ENCODE measurements around the gene SLC1A5.
"Not testable (repeated sequence)": the region's sequence is repeated elsewhere in the genome, so short reads cannot be mapped to it uniquely, and the experiment has no call there.

The SLC1A5 gene

DNA sequence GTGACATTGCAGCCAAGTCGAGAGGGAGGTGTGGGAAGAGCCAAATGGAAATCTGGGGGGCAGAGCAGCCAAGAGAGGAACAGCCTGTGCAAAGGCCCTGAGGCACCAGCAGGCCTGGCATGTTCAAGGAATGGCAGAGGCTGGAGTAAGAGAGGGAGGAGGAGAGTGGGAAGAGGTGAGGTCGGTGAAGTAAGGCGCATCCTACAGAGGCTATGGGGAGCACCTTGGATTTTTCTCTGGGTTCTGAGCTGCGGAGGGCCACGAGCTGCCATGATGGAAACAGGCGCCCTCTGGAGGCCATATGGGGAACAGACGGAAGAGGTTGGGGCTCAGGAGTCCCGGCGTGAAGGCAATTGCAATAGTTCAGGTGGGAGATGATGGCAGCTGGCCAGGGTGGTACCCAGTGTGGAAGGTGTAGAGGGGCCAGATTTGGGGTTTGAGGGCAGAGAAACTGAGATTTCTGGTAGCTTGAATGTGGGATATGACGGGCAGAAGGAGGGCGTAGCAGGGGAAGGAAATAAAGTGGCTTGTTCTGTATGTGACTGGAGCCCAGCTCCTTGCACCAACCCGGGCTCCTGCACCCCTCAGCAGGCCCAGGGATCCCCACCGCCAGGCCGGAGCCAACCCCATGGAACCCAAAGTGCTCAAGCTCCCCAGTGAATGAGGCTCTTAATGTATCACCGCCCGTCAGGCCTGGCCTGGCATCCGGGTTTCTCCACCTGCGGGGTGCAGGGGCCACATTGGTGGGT lies 21.7 kb downstream of the SLC1A5 start:
- peak in 2 of 4 experiments; percentile 29 to 34 for DNase-seq

DNA sequence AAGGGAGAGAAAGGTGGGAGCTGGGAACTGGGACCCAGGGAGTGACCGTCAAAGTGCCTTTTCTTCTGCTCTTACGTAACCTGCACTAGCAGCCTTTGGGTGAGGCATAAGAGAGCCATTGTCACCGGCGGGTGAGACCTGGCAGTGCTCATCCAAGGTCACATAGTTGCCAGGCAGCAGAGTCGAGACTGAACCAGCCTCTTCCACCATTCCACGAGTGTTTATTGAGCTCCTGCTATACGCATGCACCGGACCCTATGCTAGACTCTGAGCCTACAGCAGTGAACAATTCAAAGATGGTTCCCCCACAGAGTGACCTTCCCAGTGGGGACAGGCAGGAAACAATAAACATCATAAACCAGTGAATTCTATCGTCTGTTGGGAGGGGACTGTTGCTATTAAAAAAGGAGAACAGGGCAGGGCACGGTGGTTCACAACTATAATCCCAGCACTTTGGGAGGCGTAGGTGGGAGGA lies 23.5 kb downstream of the SLC1A5 start:
- no peak for DNase-seq

DNA sequence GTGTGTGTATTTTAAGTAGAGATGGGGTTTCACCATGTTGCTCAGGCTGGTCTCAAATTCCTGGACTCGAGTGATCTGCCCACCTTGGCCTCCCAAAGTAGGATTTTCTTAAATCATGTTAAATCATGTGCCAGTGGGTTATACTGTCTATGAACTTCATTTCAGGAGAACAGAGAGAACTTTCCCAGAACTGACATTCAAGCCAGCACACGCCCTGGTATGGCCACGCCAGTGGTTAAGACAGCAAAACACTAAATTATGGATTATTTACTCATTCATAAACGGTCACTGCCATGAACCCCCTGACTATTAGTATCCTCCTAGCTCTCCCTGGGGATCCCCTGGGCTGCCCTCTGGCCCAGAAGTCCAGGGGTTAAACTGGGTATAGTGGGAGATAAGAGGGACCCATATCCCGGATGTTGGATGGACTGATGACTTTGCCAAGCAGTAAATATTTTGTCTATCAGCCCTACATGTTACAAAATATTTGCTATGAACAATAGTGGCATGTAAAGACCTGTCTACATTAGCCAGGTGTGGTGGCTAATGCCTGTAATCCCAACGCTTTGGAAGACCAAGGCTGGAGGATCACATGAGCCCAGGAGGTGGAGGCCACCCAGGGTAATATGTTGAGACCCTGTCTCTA lies 26.0 kb downstream of the SLC1A5 start:
- DNase-seq: no peak

GRCh38 chr19:46761418-46761831 lies 27.0 kb downstream of the SLC1A5 start:
- DNase-seq: no peak

DNA sequence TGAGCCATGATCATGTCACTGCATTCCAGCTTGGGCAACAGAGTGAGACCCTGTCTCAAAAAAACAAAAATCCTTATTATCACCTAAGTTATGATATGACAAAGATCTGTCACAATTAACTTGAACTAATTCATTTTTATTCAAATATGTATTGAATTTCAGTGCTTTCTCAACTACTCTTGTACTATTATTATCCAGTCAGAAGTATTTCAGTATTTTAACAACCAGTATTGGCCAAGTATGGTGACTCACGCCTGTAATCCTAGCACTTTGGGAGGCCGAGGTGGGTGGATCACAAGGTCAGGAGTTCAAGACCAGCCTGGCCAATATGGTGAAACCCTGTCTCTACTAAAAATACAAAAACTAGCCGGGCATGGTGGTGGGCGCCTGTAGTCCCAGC lies 27.5 kb downstream of the SLC1A5 start:
- DNase-seq: not testable (repeated sequence)

DNA sequence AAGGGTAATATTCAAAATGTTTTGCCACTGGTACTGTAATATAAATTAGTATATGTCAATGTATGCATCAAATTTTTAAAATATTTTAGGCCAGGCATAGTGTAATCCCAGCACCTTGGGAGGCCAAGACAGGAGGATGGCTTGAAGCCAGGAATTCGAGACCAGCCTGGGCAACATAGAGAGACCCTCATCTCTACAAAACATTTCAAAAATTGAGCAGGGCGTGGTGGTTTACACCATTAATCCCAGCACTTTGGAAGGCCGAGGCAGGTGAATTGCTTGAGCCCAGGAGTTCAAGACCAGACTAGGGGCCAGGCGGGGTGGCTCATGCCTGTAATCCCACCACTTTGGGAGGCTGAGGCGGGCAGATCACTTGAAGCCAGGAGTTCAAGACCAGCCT lies 28.0 kb downstream of the SLC1A5 start:
- no peak for DNase-seq

- DNase-seq: no peak
These were observed 28.5 kb downstream of the SLC1A5 start for GRCh38 chr19:46759817-46760333.

DNA sequence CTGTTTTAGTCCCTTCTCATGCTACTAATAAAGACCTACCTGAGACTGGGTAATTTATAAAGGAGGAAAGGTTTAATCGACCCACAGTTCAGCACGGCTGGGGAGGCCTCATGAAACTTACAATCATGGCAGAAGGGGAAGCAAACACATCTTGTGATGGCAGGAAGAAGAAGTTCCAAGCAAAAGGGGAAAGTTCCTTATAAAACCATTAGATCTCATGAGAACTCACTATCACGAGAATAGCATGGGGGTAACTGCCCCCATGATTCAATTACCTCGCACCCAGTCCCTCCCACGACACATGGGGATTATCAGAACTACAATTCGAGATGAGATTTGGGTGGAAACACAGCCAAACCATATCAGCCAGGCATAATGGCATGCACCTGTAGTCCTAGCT lies 29.2 kb downstream of the SLC1A5 start:
- no peak for DNase-seq

- DNase-seq: no peak
These were observed 31.9 kb downstream of the SLC1A5 start for GRCh38 chr19:46756544-46756888.

DNA sequence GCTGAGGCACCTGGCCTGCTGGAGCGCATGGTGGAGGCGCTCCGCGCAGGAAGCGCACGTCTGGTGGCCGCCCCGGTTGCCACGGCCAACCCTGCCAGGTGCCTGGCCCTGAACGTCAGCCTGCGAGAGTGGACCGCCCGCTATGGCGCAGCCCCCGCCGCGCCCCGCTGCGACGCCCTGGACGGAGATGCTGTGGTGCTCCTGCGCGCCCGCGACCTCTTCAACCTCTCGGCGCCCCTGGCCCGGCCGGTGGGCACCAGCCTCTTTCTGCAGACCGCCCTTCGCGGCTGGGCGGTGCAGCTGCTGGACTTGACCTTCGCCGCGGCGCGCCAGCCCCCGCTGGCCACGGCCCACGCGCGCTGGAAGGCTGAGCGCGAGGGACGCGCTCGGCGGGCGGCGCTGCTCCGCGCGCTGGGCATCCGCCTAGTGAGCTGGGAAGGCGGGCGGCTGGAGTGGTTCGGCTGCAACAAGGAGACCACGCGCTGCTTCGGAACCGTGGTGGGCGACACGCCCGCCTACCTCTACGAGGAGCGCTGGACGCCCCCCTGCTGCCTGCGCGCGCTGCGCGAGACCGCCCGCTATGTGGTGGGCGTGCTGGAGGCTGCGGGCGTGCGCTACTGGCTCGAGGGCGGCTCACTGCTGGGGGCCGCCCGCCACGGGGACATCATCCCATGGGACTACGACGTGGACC lies 32.4 kb downstream of the SLC1A5 start:
- no peak for DNase-seq

GRCh38 chr19:46755077-46755852 lies 33.1 kb downstream of the SLC1A5 start:
- DNase-seq: no peak

DNA sequence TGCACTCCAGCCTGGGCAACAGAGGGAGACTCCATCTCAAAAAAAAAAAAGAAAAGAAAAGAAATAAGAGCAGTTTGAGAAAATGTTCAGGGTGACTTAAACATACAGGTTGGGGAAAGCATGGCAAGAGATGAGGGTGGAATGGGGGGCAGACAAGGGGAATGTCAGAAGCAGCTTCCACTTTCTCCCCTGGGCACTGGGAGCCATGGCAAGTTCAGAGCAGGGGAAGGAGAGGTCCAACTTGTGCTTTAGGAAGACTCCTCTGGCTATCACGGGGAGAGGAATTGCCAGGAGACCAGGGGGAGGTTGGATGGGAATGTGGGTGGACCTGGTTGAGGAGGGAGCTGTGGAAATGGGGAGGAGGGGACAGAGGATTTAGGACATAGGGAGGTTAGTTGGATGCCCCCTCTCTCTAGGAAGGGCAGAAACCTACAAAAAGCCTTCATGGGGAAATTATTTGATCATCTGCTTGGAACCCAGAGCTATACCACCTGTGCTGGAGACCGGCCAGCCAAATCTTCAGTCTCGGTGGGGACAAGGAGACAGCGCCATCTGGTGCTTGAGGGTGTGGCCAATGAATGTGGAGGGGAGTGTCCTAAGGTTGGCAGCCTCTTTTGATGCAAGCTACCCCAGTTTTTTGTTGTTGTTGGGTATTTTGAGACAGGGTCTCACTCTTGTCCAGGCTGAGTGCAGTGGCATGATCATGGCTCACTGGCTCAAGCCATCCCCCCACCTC lies 34.8 kb downstream of the SLC1A5 start:
- peak in 3 of 4 experiments; percentile 28 to 48 (median 32) for DNase-seq

DNA sequence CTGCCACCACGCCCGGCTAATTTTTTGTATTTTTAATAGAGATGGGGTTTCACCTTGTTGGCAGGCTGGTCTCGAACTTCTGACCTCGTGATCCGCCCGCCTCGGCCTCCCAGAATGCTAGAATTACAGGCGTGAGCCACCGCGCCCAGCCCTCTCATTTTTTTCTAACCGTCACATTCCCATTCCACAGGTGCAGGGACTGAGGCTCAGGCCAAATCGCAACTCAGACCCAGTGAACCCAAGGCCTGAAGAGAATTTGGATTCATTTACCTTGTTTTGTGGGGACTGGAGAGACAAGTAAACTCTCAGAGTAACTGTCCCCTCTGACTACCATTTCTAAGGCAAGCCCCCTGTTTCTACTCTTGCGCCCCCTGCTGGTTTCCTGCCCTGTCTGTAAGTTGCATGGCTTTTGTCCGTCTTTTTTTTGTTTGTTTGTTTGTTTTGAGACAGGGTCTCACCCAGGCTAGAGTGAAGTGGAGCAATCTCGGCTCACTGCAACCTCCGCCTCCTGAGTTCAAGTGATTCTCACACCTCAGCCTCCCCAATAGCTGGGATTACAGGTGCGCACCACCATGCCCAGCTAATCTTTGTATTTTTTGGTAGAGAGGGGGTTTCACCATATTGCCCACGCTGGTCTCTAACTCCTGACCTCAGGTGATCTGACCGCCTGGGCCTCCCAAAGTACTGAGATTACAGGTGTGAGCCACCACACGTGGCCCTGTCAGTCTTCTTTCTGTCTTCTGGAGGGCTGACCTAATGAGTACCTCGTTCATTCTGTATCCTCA lies 39.9 kb downstream of the SLC1A5 start:
- peak; percentile 41 to 70 (median 57) for DNase-seq

GRCh38 chr19:46746281-46747057 lies 41.9 kb downstream of the SLC1A5 start, which contains the start of gene STRN4:
TSS of gene STRN4 (minus strand) at chr19:46746450. CDS start at chr19:46746430, 20 bp downstream.
- DNase-seq: peak; percentile 12 to 52 (median 34)

DNA sequence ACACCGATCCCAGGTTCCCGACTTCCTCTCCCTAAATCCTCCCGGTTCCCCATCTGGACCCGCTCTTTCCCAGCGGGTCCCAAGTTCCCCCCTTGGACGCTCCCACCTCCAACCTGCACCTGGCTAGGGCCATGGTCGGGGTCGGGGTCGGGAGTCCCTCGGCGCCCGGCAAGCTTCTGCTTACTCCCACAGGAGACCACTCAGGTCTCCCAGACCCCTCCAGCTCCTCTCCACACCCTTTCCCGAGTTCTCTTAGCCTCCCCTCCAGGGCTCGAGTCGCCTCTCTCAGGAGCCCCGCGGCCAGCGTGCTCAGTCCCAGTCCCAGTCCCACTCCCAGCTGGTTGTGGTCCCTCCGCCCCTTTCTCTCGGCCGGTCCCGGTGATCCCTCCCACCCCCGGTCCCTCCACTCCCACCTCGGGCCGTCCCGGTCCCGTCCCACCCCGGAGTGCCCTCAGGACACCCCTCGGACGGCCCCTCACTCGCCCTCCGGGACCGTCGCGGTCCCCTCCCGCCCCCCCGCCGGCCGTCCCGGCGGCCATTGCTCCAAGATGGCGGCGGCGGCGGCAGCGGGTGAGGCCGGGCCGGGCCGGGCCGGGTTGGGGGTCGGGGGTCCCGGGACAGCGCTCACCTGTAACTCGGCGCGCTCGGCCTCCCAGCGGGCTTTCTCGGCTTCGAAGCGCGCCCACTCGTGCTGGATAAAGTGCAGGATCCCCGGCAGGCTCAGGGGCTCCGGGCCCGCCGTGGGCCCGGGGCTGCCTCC lies 42.7 kb downstream of the SLC1A5 start, which contains the start of gene FKRP:
TSS of gene FKRP (plus strand) at position 537 of the 760 bp plus-strand sequence. CDS start 9,394 bp downstream, outside the sequence.
- peak in 3 of 4 experiments; percentile 12 to 29 (median 22) for DNase-seq

DNA sequence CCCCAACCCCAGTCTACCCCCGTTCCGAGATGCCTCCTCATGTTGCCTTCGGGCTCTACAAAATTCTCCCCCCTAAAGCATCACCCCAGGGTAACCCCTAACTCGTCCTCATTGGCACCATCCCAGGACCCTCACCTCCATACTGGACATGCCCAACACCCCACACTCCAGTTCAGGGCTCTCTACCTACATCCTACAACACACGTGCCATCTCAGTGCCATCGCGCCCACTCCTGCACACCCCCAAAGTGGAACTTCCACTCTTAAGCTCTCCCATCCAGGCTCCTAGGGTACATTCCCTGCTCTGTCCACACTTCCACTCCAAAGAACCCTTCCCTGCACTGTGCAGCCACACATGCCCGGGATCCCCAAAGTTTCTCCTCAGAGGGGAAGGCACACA lies 43.4 kb downstream of the SLC1A5 start:
- no peak for DNase-seq

- DNase-seq: no peak
These were observed 44.2 kb downstream of the SLC1A5 start for GRCh38 chr19:46744005-46744691.

DNA sequence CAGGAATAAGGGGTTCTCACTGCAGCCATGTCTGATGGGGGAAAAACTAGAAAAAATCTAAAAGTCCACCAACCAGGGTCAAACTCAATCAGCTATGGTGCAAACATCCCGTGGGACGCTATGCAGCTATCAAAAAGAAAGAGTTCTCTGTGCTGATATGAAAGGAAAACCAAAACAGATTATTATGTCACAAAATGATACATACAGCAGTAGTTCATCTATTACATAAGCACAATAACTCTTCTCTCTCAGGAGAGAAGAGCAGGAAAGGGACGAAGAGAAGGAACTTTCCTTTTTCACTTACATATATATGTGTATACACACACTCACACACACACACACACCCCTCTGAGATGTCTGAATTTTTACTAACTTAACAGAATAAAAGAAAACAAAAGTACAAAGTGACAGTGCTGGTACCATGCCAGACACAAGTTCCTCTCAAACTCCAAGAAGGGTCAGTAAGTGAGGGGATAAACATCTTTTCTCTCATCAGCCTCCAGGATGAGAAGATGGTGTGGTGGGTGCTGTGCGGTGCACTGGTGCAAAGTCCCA lies 45.4 kb downstream of the SLC1A5 start:
- no peak for DNase-seq
